OCI-LY1 (cell line): ENCODE measurements around the gene PRKCE.

Source experiments
- H2AFZ ChIP-seq: fragments of 200-600 bp; sonication (generic), shearing (Covaris generic); 2 replicates; pipeline ENCODE4 v1.6.0; 2014; ENCODE audit warnings: antibody characterized with exemption, mild to moderate bottlenecking, low read length
- H3F3A ChIP-seq: fragments of 200-600 bp; sonication (generic), shearing (Covaris generic); 2 replicates; pipeline ENCODE4 v1.6.0; 2014; ENCODE audit warnings: mild to moderate bottlenecking, antibody characterized with exemption, low read length, moderate library complexity; ENCODE audit not compliant: insufficient read depth
- H3K27ac ChIP-seq: fragments of 200-600 bp; sonication (generic); 2 replicates; pipeline ENCODE4 v1.5.1; 2014; ENCODE audit warnings: low read length, mixed run types, mild to moderate bottlenecking, low read depth; ENCODE audit not compliant: poor library complexity, severe bottlenecking
- H3K27me3 ChIP-seq: fragments of 200-600 bp; sonication (generic); 2 replicates; pipeline ENCODE4 v1.6.0; 2014; ENCODE audit warnings: antibody characterized with exemption, mild to moderate bottlenecking, low read length, moderate library complexity; ENCODE audit not compliant: insufficient read depth
- H3K36me3 ChIP-seq: fragments of 200-600 bp; sonication (generic); 2 replicates; pipeline ENCODE4 v1.6.1; 2014; ENCODE audit warnings: mild to moderate bottlenecking, antibody characterized with exemption, low read length, moderate library complexity, mixed read lengths; ENCODE audit not compliant: insufficient read depth
- H3K4me1 ChIP-seq: fragments of 200-600 bp; sonication (generic); 2 replicates; pipeline ENCODE4 v1.5.1; 2014; ENCODE audit warnings: mild to moderate bottlenecking, low read length, moderate library complexity; ENCODE audit not compliant: insufficient read depth, severe bottlenecking
- H3K4me2 ChIP-seq: fragments of 200-600 bp; sonication (generic), shearing (Covaris generic); 2 replicates; pipeline ENCODE4 v1.6.1; 2014; ENCODE audit warnings: low read length
- H3K4me3 ChIP-seq: fragments of 200-600 bp; sonication (generic); 2 replicates; pipeline ENCODE4 v1.5.1; 2014; ENCODE audit warnings: low read length, low read depth, mild to moderate bottlenecking, mixed read lengths; ENCODE audit not compliant: poor library complexity, severe bottlenecking
- H3K79me2 ChIP-seq: fragments of 200-600 bp; shearing (Covaris generic); 2 replicates; pipeline ENCODE4 v1.6.1; 2016; ENCODE audit warnings: mixed run types, low read length, mixed read lengths; ENCODE audit not compliant: insufficient read depth
- H3K9ac ChIP-seq: fragments of 200-600 bp; sonication (generic), shearing (Covaris generic); 2 replicates; pipeline ENCODE4 v1.6.1; 2014; ENCODE audit warnings: mild to moderate bottlenecking, low read length, mixed read lengths
- H3K9me2 ChIP-seq: fragments of 200-600 bp; sonication (generic), shearing (Covaris generic); 2 replicates; pipeline ENCODE4 v1.6.1; 2014; ENCODE audit warnings: low read depth, mild to moderate bottlenecking, low read length, mixed read lengths
- H3K9me3 ChIP-seq: fragments of 200-600 bp; shearing (Covaris generic); 2 replicates; pipeline ENCODE4 v1.6.1; 2014; ENCODE audit warnings: low read length, mixed read lengths
- H4K20me1 ChIP-seq: fragments of 200-600 bp; sonication (generic), shearing (Covaris generic); 2 replicates; pipeline ENCODE4 v1.6.0; 2016; ENCODE audit warnings: mild to moderate bottlenecking, low read length; ENCODE audit not compliant: insufficient read depth
- EZH2 ChIP-seq: fragments of 200-600 bp; sonication (generic), shearing (Covaris generic); IDR thresholded peaks from 2 replicates; pipeline ENCODE4 v1.8.0; 2017; ENCODE audit warnings: borderline replicate concordance, mixed run types, mild to moderate bottlenecking, antibody characterized with exemption, low read length, moderate library complexity, mixed read lengths
- TF ChIP-seq, protein P1 (sequence below): fragments of 200-600 bp; sonication (generic), shearing (Covaris generic); IDR thresholded peaks from 2 replicates; pipeline ENCODE4 v1.5.1; 2017; ENCODE audit warnings: mild to moderate bottlenecking, antibody characterized with exemption, low read length, moderate library complexity, mixed read lengths

The PRKCE gene

DNA sequence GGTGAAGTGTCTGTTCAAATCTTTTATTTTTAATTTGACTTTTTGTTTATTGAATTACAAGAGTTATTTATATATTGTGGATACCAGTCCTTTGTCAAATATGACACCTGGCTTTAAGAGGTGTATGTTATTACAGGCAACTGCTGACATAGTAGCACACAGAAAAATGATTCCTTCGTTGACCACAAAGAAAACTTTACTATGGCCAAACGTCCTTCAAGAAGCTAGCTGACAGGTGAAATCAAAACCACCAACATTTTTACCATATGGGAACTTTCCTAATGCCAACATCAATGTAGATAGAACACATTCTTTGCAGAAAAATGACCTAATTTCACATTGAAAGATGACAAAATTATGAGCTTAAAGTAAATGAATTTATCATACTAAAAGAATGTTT lies 34.0 kb upstream of the PRKCE start:
- H3K27ac ChIP-seq: no peak overlapping the region
- no peaks in the 10 kb centered on the region for H3F3A ChIP-seq
- no peaks in the 10 kb centered on the region for H3K79me2 ChIP-seq
- H3K27me3 ChIP-seq: no peaks in the 10 kb centered on the region
- no peak overlapping the region for H3K4me2 ChIP-seq
- H4K20me1 ChIP-seq: no peaks in the 10 kb centered on the region
- H3K36me3 ChIP-seq: no peaks in the 10 kb centered on the region
- H3K9me2 ChIP-seq: no peaks in the 10 kb centered on the region
- TF ChIP-seq, protein P1, sequence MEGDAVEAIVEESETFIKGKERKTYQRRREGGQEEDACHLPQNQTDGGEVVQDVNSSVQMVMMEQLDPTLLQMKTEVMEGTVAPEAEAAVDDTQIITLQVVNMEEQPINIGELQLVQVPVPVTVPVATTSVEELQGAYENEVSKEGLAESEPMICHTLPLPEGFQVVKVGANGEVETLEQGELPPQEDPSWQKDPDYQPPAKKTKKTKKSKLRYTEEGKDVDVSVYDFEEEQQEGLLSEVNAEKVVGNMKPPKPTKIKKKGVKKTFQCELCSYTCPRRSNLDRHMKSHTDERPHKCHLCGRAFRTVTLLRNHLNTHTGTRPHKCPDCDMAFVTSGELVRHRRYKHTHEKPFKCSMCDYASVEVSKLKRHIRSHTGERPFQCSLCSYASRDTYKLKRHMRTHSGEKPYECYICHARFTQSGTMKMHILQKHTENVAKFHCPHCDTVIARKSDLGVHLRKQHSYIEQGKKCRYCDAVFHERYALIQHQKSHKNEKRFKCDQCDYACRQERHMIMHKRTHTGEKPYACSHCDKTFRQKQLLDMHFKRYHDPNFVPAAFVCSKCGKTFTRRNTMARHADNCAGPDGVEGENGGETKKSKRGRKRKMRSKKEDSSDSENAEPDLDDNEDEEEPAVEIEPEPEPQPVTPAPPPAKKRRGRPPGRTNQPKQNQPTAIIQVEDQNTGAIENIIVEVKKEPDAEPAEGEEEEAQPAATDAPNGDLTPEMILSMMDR: no peak
- no peak for TF ChIP-seq EZH2
- H3K4me3 ChIP-seq: no peak overlapping the region
- no peak overlapping the region for H3K9ac ChIP-seq
- H3K4me1 ChIP-seq: no peaks in the 10 kb centered on the region
- H3K9me3 ChIP-seq: no peaks in the 10 kb centered on the region
- H2AFZ ChIP-seq: no peak overlapping the region

DNA sequence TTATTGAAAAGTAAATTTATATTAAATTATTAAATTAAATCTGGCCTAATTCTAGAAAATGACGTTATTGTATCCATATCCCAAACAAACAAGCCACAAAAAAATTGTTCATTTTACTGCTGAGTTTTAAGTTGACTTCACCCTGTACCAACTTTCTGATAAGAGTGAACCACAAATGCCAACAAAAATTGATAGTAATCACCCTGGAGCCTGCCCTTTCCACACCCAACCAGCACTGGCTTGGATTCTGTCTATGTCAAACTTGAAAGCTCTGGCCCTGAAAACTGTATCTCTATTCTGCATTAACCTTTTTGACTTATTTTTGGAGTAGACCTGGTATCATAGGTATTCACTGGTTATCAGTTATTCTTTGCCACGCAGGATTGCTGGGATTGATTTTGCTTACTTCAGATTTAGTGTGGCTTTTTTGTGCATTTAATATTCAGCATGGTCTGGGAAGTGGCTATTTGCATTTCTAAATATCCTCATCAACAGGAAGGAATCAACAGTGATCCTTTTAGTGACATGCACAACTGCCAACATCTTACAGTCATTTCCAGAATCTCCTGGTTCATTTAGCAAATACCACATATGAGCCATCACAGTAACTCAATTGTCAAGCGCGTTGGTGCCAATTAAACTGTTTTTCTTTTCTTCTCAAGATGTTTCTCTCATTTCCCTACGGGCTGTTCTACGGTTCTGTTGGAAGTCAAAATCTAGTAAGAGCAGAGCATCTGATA lies 29.0 kb upstream of the PRKCE start:
- no peaks in the 10 kb centered on the region for H3K36me3 ChIP-seq
- no peaks in the 10 kb centered on the region for H3K9me2 ChIP-seq
- H3K79me2 ChIP-seq: no peaks in the 10 kb centered on the region
- no peak overlapping the region for H3K4me2 ChIP-seq
- H3K9me3 ChIP-seq: no peaks in the 10 kb centered on the region
- H3K9ac ChIP-seq: no peak overlapping the region
- H3F3A ChIP-seq: no peaks in the 10 kb centered on the region
- no peak overlapping the region for H2AFZ ChIP-seq
- H3K4me3 ChIP-seq: no peak overlapping the region
- H4K20me1 ChIP-seq: no peaks in the 10 kb centered on the region
- no peak overlapping the region for H3K27ac ChIP-seq
- no peaks in the 10 kb centered on the region for H3K4me1 ChIP-seq
- TF ChIP-seq EZH2: no peak
- TF ChIP-seq, protein P1: no peak
- no peaks in the 10 kb centered on the region for H3K27me3 ChIP-seq

DNA sequence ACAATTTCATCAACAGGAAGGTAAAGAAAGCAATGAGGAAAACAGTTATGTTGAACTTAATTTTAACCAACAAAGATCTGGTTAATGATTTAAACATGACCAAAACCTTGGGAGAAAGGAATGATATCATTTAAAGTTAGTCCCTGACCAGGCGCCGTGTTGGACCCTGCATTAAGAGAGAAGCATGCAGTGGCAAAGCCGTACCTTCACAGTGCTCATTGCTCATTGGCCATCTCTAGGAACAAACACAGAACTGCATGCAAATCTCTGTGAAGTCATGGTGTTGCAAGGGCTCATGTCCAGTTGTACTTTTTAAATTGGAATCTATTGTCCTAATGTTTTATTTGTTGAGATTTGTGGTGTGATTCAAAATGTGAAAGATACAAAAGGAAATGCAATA lies 28.4 kb upstream of the PRKCE start:
- Histone ChIP-seq H3K4me3 (no peak overlapping the region), H3K9me2 (no peaks in the 10 kb centered on the region), H3K36me3 (no peaks in the 10 kb centered on the region), H3K9ac (no peak overlapping the region), H3F3A (no peaks in the 10 kb centered on the region), H3K27ac (no peak overlapping the region), H3K79me2 (no peaks in the 10 kb centered on the region), H3K4me2 (no peak overlapping the region), H3K27me3 (no peaks in the 10 kb centered on the region), H2AFZ (no peak overlapping the region), H3K4me1 (no peaks in the 10 kb centered on the region), H4K20me1 (no peaks in the 10 kb centered on the region), H3K9me3 (no peaks in the 10 kb centered on the region)
- TF ChIP-seq EZH2: no peak
- TF ChIP-seq, protein P1: no peak
